ENCODE data around the gene ZNF518B. TPM values are rescaled to one million over a fixed set of nuclear protein-coding genes. Genes with fewer than 3 reads are reported as not detected.

ZNF518B gene
- total and polyA plus RNA-seq, 2 donors (not counting 3 experiments of a cell fraction or from before 2014, with no cell fraction given) = 9.5 to 28.3 TPM

- dilution Hi-C loops (cut with MboI; ENCODE audit: extremely low pct_ligation_motif_present, low sequenced_read_pairs) (no loop called here), intact Hi-C loops (cut with micrococcal nuclease) (no loop called here)
- H3K27me3 ChIP-seq (ENCODE audit: control insufficient read depth in 2 of 2, insufficient read depth in 2 of 2, low read length in 2 of 2) = peaks cover 0 to 2% of the 10 kb centered on the region in 2 experiments
- FAIRE-seq (no peak), DNase-seq (ENCODE audit: low read depth, low spot score) (no peak)
- BruUV-seq (replicated peaks) = no TSS peak
- ChIA-PET POLR2A (no interaction called here), CTCF (no interaction called here)
- TF ChIP-seq CTCF (IDR thresholded peaks at IDR 0.05; ENCODE audit: extremely low read depth in 1 of 2, insufficient read depth in 1 of 2, low read depth in 1 of 2, low read length in 2 of 2) (no peak), FOS (IDR thresholded peaks at IDR 0.05; ENCODE audit: borderline replicate concordance, insufficient read depth, low read length) (no peak), POLR2AphosphoS5 (IDR thresholded peaks at IDR 0.05; ENCODE audit: insufficient read depth, low read depth, low read length) (no peak), JUN (IDR thresholded peaks at IDR 0.05; ENCODE audit: borderline replicate concordance, insufficient read depth, insufficient read length, low read depth) (no peak), EZH2 (IDR thresholded peaks at IDR 0.05; ENCODE audit: borderline replicate concordance, low read depth, low read length, severe bottlenecking) (no peak), GATA2 (IDR thresholded peaks at IDR 0.05; ENCODE audit: insufficient read depth, insufficient read length, low read depth, low read length) (no peak), MAX (IDR thresholded peaks at IDR 0.05; ENCODE audit: insufficient read depth, insufficient read length) (no peak), MYC (IDR thresholded peaks at IDR 0.05; ENCODE audit: low read depth, low read length) (no peak), POLR2A (IDR thresholded peaks at IDR 0.05; ENCODE audit: low read depth, low read length) (no peak)
- no peaks in the 10 kb centered on the region for H3K36me3 ChIP-seq (ENCODE audit: control insufficient read depth in 2 of 2, extremely low read depth in 1 of 2, insufficient read depth in 2 of 2, low read length in 2 of 2)
- no peak overlapping the region for H3K9ac ChIP-seq (replicated peaks; ENCODE audit: extremely low read depth, insufficient read depth, low read length)
- no peak overlapping the region for H3K4me3 ChIP-seq (replicated peaks in 1 of 3; ENCODE audit: insufficient read depth in 1 of 3, low read depth in 1 of 3, low read length in 3 of 3)
- no peak overlapping the region for H2AFZ ChIP-seq (ENCODE audit: low read depth, low read length)
- H3K9me3 ChIP-seq (replicated peaks; ENCODE audit: control insufficient read depth, insufficient read depth, low read length) = no peaks in the 10 kb centered on the region
- no peaks in the 10 kb centered on the region for H3K9me1 ChIP-seq (replicated peaks; ENCODE audit: control insufficient read depth, extremely low read depth, insufficient read depth, low read length)
- no peak overlapping the region for H3K27ac ChIP-seq (ENCODE audit: insufficient read depth, low read depth, low read length)
- H3K4me2 ChIP-seq (ENCODE audit: insufficient read depth, low read length) = no peak overlapping the region
- H3K79me2 ChIP-seq (ENCODE audit: control insufficient read depth, insufficient read depth, low read length) = no peaks in the 10 kb centered on the region
- no peaks in the 10 kb centered on the region for H4K20me1 ChIP-seq (replicated peaks; ENCODE audit: control insufficient read depth, extremely low read depth, insufficient read depth, low read length)
- no peaks in the 10 kb centered on the region for H3K4me1 ChIP-seq (ENCODE audit: control insufficient read depth, extremely low read depth, insufficient read depth, low read length)
Observed at GRCh38 chr4:10500776-10501175, 43.5 kb upstream of the ZNF518B start.

Data from endothelial cell of umbilical vein (primary cell).